ENCODE measurements around the gene EIF4E2. TPM values are rescaled to one million over a fixed set of nuclear protein-coding genes. Genes with fewer than 3 reads are reported as not detected.

EIF4E2 gene
- total RNA-seq, 1 experiment from 2014 or later = 76.6 TPM

GRCh38 chr2:232549655-232550353 lies 685 bp upstream of the EIF4E2 start:
- Mint-ChIP-seq H3K4me3 (ENCODE audit: low read depth, unreplicated experiment) (peak overlapping the region; percentile 81), H3K9me3 (ENCODE audit: low read depth, unreplicated experiment) (peaks cover 2% of the 10 kb centered on the region), H3K27me3 (ENCODE audit: unreplicated experiment) (no peaks in the 10 kb centered on the region), H3K4me1 (ENCODE audit: low read depth, unreplicated experiment) (peaks cover 45% of the 10 kb centered on the region), H3K36me3 (ENCODE audit: insufficient read depth, unreplicated experiment) (peaks cover 55% of the 10 kb centered on the region), H3K27ac (ENCODE audit: unreplicated experiment) (peak overlapping the region; percentile 78)
- intact Hi-C loops (cut with micrococcal nuclease; ENCODE audit: unreplicated experiment) = no loop called here
- no peak for TF ChIP-seq CTCF (IDR thresholded peaks at IDR 0.05; ENCODE audit: unreplicated experiment)
- CTCF ChIA-PET = no interaction called here
- TSS peak; percentile 64 for BruUV-seq (replicated peaks)
- no peak for DNase-seq

- H3K27me3 Mint-ChIP-seq (ENCODE audit: unreplicated experiment) = no peaks in the 10 kb centered on the region
- H3K4me3 Mint-ChIP-seq (ENCODE audit: low read depth, unreplicated experiment) = peak overlapping the region; percentile 81
- peaks cover 60% of the 10 kb centered on the region for H3K36me3 Mint-ChIP-seq (ENCODE audit: insufficient read depth, unreplicated experiment)
- H3K4me1 Mint-ChIP-seq (ENCODE audit: low read depth, unreplicated experiment) = peaks cover 46% of the 10 kb centered on the region
- DNase-seq = no peak
- H3K27ac Mint-ChIP-seq (ENCODE audit: unreplicated experiment) = peak overlapping the region; percentile 78
- BruUV-seq (replicated peaks) = TSS peak; percentile 33
- TF ChIP-seq CTCF (IDR thresholded peaks at IDR 0.05; ENCODE audit: unreplicated experiment) = no peak
- intact Hi-C loops (cut with micrococcal nuclease; ENCODE audit: unreplicated experiment) = no loop called here
- CTCF ChIA-PET = no interaction called here
- peaks cover 2% of the 10 kb centered on the region for H3K9me3 Mint-ChIP-seq (ENCODE audit: low read depth, unreplicated experiment)
Observed at GRCh38 chr2:232551250-232551638, 755 bp downstream of the EIF4E2 start.

- Mint-ChIP-seq H3K27ac (ENCODE audit: unreplicated experiment) (peak overlapping the region; percentile 78), H3K4me3 (ENCODE audit: low read depth, unreplicated experiment) (peak overlapping the region; percentile 81), H3K36me3 (ENCODE audit: insufficient read depth, unreplicated experiment) (peaks cover 59% of the 10 kb centered on the region), H3K9me3 (ENCODE audit: low read depth, unreplicated experiment) (peaks cover 2% of the 10 kb centered on the region), H3K4me1 (ENCODE audit: low read depth, unreplicated experiment) (peaks cover 46% of the 10 kb centered on the region), H3K27me3 (ENCODE audit: unreplicated experiment) (no peaks in the 10 kb centered on the region)
- no TSS peak for BruUV-seq (replicated peaks)
- CTCF ChIA-PET = no interaction called here
- intact Hi-C loops (cut with micrococcal nuclease; ENCODE audit: unreplicated experiment) = no loop called here
- TF ChIP-seq CTCF (IDR thresholded peaks at IDR 0.05; ENCODE audit: unreplicated experiment) = no peak
- no peak for DNase-seq
Observed at GRCh38 chr2:232551776-232552175, 1.3 kb downstream of the EIF4E2 start.

- no TSS peak for BruUV-seq (replicated peaks)
- CTCF ChIA-PET = no interaction called here
- intact Hi-C loops (cut with micrococcal nuclease; ENCODE audit: unreplicated experiment) = no loop called here
- no peak for TF ChIP-seq CTCF (IDR thresholded peaks at IDR 0.05; ENCODE audit: unreplicated experiment)
- no peak for DNase-seq
- no peak overlapping the region for H3K4me3 Mint-ChIP-seq (ENCODE audit: low read depth, unreplicated experiment)
- no peaks in the 10 kb centered on the region for H3K27me3 Mint-ChIP-seq (ENCODE audit: unreplicated experiment)
- H3K4me1 Mint-ChIP-seq (ENCODE audit: low read depth, unreplicated experiment) = peaks cover 26% of the 10 kb centered on the region
- peaks cover 61% of the 10 kb centered on the region for H3K36me3 Mint-ChIP-seq (ENCODE audit: insufficient read depth, unreplicated experiment)
- H3K9me3 Mint-ChIP-seq (ENCODE audit: low read depth, unreplicated experiment) = no peaks in the 10 kb centered on the region
- H3K27ac Mint-ChIP-seq (ENCODE audit: unreplicated experiment) = no peak overlapping the region
Observed at GRCh38 chr2:232556426-232556825, 5.9 kb downstream of the EIF4E2 start.

Measured in Calu3 (cell line).